GM21526 (cell line): ENCODE results near the gene BNC2.
"Not testable (repeated sequence)": the region's sequence is repeated elsewhere in the genome, so short reads cannot be mapped to it uniquely, and the experiment has no call there.

Experiments used
- ATAC-seq: cut with Tn5 transposase; IDR thresholded peaks from one replicate; pipeline ENCODE4 v1.9.1; 2021; ENCODE audit warnings: moderate library complexity; ENCODE audit not compliant: unreplicated experiment, low FRiP score

Gene BNC2

GRCh38 chr9:16559418-16560188 is 310.9 kb downstream of the BNC2 start:
- ATAC-seq: no peak

DNA sequence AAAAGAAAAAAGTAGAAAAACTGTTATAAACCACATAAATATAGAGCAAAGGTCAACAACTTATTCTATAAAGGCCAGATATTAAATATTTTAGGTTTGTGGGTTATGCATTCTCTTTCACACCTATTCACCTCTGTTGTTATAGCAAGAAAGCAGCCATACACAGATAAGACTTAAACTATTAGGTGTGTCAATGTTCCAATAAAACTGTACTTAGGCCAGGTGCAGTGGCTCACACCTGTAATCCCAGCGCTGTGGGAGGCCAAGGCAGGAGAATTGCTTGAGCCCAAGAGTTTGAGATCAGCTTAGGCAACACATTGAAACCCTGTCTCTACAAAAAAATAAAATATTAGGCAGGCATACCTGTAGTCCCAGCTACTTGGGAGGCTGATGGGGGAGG is 314.7 kb downstream of the BNC2 start:
- ATAC-seq: no peak

DNA sequence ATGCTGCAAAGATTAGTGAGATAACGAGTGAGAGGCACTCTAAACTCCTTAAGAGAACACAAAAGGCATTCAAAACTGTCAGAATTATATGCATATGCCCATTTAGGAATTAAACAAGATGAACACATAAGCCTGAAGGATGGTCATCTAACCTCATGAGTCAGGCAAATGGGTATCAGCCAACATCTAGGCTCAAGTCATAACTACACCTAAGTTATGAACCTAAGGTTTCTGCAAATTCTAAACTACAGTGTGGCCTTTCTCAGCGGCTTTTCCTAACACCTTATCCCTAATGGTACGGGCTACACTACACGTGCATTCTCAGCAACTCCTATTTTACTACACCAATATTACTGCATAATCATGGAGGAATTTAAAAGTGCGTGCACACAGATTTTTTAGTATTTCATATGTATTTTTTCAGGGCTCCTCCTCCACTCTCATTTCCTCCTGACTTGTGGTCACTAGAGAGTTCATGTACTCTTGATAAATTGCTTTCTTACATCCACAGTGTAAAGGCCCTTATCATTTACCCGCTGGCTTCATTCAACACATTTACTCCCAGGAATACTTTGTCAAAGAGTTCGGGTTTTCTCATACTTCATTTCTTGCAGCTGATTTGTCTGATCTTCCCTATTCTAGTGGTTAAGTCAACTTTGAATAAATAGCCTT is 316.5 kb downstream of the BNC2 start:
- no peak for ATAC-seq

DNA sequence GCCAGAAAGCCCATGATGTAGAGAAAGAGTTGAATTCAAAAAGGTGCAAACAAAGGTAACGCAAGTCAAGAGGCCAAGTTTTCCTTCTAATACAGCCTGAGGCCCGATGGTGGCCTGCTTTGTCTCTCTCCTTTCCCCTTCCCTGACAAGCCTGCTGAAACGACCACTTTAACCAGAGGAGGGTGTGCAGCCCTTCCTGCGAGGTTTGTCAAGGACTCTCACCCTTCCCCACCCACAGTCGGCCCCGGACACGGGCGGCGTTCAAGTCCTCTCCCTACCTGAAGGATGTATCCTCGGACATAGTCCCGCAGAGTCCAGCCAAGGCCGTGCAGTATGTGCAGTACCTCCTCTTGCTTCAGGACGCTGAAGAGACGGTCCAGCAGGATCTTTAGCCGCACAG is 318.2 kb downstream of the BNC2 start:
- ATAC-seq: no peak

GRCh38 chr9:16551692-16552091 is 318.8 kb downstream of the BNC2 start:
- ATAC-seq: no peak

GRCh38 chr9:16545639-16546038 is 324.8 kb downstream of the BNC2 start:
- ATAC-seq: no peak

DNA sequence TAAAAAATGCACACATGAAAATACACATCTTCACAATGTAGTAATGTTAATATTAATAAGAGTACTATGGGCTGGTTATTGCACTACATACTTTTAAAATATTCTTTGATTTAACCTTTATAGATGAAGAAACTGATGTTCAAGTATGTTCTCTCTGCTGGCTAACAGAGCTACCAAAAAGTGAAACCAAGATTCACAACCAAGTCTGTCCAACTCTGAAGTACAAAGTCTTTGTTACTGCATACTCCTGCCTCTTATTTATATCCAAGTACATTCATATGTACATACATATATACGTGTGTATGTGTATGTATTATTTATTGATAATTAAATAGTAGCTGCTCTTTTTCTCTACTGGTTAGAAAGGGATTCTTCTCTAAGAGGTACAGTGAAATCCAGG is 325.6 kb downstream of the BNC2 start:
- ATAC-seq: no peak

- no peak for ATAC-seq
These were observed 326.8 kb downstream of the BNC2 start for GRCh38 chr9:16543686-16544085.

DNA sequence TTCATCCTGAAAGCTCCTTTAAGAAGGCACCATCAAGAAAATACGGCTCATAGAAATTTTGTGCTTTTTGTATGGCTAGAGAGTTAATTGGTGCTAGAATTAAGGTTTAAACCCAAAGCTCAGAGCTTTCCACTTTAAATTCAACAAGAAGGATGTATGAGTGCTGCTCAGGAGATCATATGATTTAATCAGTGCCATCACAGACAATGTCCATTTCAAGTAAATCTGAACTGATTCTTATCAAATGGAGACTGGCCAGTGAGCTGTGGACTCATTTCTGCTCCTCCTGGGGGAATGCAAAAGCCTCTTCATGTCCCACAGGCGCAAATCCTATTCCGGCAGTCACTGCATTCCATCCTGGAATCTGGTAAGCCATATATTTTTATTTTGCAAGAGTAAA is 327.2 kb downstream of the BNC2 start:
- no peak for ATAC-seq

DNA sequence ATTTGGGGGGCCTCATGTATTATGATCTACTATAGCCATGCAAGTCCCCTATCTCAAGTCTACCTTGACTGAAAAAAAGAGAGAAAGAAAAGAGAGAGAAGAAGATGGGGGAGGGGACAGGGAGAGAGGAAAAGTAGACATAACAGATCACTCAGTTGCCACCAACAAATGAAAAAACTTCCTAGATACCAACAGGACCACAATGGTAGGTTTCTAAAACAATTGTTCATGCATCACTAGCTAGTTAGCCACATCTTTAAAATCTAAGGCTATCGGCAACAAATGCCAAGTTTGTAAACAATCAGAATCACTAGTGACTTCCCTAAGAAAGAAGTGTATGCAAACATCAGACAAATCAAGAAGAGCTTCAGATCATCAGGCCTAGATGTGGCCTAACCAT is 328.2 kb downstream of the BNC2 start:
- ATAC-seq: no peak

DNA sequence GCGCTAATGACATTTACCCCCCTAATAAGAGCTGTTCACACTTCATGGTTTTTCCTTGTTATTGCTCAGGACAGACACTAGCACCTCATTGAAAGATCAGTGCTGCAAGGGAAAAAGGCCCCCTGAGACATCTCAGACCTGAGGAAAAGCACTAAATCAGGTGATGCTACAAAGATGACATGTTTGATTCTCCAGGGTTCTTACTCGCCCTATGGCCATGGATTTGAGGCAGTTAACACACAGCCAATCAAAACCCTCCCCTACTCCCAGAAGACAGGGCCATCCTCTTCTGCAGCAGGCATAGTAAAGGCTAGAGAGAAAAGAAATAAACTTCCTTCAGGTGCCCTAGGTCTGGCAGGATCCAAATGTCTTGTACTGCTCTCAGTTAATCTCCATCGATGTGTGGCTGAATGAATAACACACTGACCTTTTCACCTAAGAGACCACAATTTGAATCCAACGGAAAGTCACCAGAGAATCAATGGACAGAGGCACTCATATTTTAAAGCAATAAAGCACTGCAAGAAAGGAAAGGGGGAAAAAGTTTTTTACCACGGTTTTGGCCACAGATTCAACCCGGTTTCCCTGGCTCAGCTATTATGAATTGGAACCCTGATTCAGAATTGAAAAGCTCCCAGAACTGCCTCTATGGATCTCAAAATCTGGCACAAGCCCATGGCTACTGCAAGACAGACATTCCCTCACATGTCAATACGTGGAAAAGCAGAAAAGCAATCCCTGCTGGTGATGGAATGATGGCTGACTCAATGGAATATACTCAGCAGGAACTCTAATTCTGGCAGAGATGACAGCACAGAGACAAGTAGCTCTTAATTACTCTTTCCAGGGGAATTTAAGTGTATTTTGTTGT is 329.5 kb downstream of the BNC2 start:
- no peak for ATAC-seq

- ATAC-seq: not testable (repeated sequence)
These were observed 330.8 kb downstream of the BNC2 start for GRCh38 chr9:16539626-16540025.

- ATAC-seq: no peak
These were observed 334.9 kb downstream of the BNC2 start for GRCh38 chr9:16535555-16535954.

DNA sequence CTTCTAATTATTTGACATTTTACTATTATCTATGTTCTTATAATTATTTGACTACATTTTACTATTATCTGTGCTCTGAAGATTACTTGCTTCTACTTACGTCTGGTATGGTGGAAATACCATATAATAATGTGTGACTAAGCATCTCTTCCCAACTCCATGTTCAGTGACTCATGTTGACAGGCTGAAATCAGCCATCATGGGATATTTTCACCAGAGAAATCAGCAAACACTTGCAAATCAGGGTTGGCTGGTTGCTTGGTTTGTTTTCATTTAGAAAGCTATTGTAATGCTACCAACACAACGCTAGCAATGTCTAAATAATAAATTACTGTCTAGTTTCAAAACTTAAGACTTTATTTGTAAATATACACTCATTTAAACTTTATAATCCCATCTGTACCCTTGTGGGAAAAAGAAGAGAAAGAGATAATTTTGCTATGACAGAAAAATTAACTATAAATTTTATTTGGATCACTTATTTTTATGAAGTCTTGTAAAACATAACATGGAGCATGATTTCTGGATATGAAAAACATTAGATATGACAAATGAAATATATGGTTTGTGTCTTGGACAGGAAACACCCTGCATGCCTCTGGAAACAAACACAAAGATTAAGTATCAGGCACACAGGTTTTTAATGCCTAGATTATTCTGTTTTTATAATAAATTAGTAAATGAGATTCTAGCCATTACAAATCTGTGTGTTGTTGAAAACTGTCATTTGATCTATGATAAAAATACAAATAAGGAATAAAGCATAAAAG is 337.6 kb downstream of the BNC2 start:
- no peak for ATAC-seq

DNA sequence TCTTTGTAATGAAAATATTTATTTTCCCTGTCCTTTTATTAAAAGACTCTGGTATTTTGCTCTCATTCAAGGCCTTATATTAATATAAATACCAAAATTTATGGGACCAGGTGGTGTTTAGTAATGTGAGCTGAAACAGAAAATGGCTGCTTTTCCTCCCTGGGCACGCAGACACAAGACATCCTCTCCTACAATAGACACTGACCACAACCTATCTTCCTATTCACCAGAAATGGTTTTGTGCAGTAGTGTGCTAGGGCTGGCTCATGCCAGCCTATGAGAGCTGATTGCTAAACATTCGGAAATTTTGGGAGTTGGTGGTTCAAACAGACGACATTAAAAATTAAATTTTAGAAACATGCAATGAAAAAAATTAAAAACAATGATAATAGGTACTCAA is 338.2 kb downstream of the BNC2 start:
- ATAC-seq: no peak

GRCh38 chr9:16530669-16531642 is 339.5 kb downstream of the BNC2 start:
- ATAC-seq: no peak

GRCh38 chr9:16527573-16527972 is 342.9 kb downstream of the BNC2 start:
- no peak for ATAC-seq

DNA sequence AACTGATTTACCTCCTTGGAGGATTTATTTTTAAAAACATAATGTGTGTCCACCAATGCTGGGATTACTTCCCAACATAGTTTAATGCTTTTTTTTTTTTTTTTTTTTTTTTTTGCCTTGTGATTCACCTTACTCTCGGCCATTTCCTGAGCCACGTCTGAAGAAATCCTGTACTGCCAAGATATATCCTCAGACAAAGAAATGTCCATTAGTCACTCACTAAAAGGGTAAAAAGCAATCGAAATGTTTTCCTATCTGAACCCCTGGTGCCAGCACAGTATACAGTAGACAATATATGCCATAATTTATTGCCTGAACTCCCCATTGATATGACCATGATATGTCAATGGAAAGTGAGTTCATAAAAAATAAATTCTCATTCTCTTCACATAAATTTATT is 344.1 kb downstream of the BNC2 start:
- ATAC-seq: no peak

- no peak for ATAC-seq
These were observed 345.6 kb downstream of the BNC2 start for GRCh38 chr9:16524823-16525222.
